Gastroesophageal sphincter (tissue), 3 donors: ENCODE results near the gene CRYBA2.

Source experiments
- EP300 ChIP-seq: sonication (generic); formaldehyde crosslinking; IDR thresholded peaks from one replicate; pipeline ENCODE4 v1.6.1; 2017; ENCODE audit warnings: antibody characterized with exemption, mild to moderate bottlenecking
- POLR2A ChIP-seq, 2 donors: fragments of 450-650 bp; IDR thresholded peaks; one replicate each; pipeline ENCODE4 v1.6.1; 2017; ENCODE audit warnings: antibody characterized with exemption in 2 of 2, mild to moderate bottlenecking in 2 of 2, moderate library complexity in 1 of 2
- POLR2AphosphoS5 ChIP-seq: sonication (generic); formaldehyde crosslinking; IDR thresholded peaks from one replicate; pipeline ENCODE4 v1.6.1; 2017; ENCODE audit warnings: antibody characterized with exemption
- TF ChIP-seq, protein P1 (sequence below), 4 experiments: fragments of 200-600 bp in 2 of 4; fragments of 450-650 bp in 2 of 4; sonication (generic) in 1 of 4; IDR thresholded peaks; one replicate each; pipeline ENCODE4 v1.5.1; 2017 to 2019; ENCODE audit warnings: antibody characterized with exemption in 4 of 4, mild to moderate bottlenecking in 2 of 4, moderate library complexity in 2 of 4

DNA sequence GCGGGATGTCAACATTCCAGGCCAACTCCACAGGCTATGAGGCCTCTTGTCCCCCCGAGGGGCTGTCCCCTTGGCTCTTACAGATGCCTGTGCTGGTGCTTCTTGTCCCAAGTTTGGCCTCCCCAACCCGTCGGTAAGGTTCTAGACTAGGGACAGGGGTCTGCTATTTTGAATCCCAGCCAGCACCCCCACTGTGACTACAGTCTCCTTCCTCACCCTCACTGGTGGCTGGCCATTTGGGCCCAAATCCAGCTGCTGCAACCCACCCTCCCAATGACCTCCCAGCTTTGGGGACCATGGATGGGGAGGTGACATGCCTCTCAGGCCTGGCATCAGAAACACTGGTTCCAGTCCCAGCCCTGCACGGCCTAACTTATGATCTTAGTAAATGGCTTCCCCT is 29.4 kb upstream of the CRYBA2 start:
- TF ChIP-seq, protein P1, sequence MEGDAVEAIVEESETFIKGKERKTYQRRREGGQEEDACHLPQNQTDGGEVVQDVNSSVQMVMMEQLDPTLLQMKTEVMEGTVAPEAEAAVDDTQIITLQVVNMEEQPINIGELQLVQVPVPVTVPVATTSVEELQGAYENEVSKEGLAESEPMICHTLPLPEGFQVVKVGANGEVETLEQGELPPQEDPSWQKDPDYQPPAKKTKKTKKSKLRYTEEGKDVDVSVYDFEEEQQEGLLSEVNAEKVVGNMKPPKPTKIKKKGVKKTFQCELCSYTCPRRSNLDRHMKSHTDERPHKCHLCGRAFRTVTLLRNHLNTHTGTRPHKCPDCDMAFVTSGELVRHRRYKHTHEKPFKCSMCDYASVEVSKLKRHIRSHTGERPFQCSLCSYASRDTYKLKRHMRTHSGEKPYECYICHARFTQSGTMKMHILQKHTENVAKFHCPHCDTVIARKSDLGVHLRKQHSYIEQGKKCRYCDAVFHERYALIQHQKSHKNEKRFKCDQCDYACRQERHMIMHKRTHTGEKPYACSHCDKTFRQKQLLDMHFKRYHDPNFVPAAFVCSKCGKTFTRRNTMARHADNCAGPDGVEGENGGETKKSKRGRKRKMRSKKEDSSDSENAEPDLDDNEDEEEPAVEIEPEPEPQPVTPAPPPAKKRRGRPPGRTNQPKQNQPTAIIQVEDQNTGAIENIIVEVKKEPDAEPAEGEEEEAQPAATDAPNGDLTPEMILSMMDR (IDR thresholded peaks at IDR 0.05), result no peak
- TF ChIP-seq POLR2A (IDR thresholded peaks at IDR 0.05) (no peak), POLR2AphosphoS5 (no peak), EP300 (no peak)
